Activated T-cell treated with anti-CD3 and anti-CD28 coated beads, Interleukin-2, amount 50 U/mL, for 48 hours (primary cell): ENCODE results near the gene DRC1.
"Not testable (repeated sequence)": the region's sequence is repeated elsewhere in the genome, so short reads cannot be mapped to it uniquely, and the experiment has no call there.

Source experiments
- DNase-seq, 2 experiments: peaks; one replicate each; pipeline ENCODE4 v3.0.0-alpha.2; 2020

The DRC1 gene

GRCh38 chr2:26401739-26402541 lies at the start of gene DRC1:
Gene DRC1 (plus strand): TSS chr2:26401920. CDS start chr2:26401990, 70 bp downstream.
- peak; percentile 46 to 58 for DNase-seq

- peak in 1 of 2 experiments; percentile 55 for DNase-seq
Measured at GRCh38 chr2:26352892-26353291, 48.8 kb upstream of the DRC1 start.

- DNase-seq = not testable (repeated sequence)
Measured at GRCh38 chr2:26354469-26354868, 47.3 kb upstream of the DRC1 start.

GRCh38 chr2:26355038-26355995 lies 46.4 kb upstream of the DRC1 start:
- no peak for DNase-seq

GRCh38 chr2:26356111-26356510 lies 45.6 kb upstream of the DRC1 start:
- DNase-seq = no peak

GRCh38 chr2:26356771-26357170 lies 44.9 kb upstream of the DRC1 start:
- DNase-seq = no peak

GRCh38 chr2:26359886-26360473 lies 41.7 kb upstream of the DRC1 start:
- DNase-seq = no peak

- no peak for DNase-seq
Measured at GRCh38 chr2:26363323-26363722, 38.4 kb upstream of the DRC1 start.

- DNase-seq = no peak
Measured at GRCh38 chr2:26363958-26364357, 37.8 kb upstream of the DRC1 start.

GRCh38 chr2:26364669-26365068 lies 37.1 kb upstream of the DRC1 start:
- no peak for DNase-seq

GRCh38 chr2:26366957-26367356 lies 34.8 kb upstream of the DRC1 start:
- DNase-seq = no peak

GRCh38 chr2:26369664-26370063 lies 32.1 kb upstream of the DRC1 start:
- DNase-seq = not testable (repeated sequence)

GRCh38 chr2:26370909-26371308 lies 30.8 kb upstream of the DRC1 start:
- DNase-seq = not testable (repeated sequence)

- no peak for DNase-seq
Measured at GRCh38 chr2:26376799-26377198, 24.9 kb upstream of the DRC1 start.

GRCh38 chr2:26380281-26380680 lies 21.4 kb upstream of the DRC1 start:
- no peak for DNase-seq

- DNase-seq = no peak
Measured at GRCh38 chr2:26382564-26382963, 19.2 kb upstream of the DRC1 start.

GRCh38 chr2:26384183-26384582 lies 17.5 kb upstream of the DRC1 start:
- no peak for DNase-seq

GRCh38 chr2:26384597-26384996 lies 17.1 kb upstream of the DRC1 start:
- DNase-seq = no peak

- DNase-seq = no peak
Measured at GRCh38 chr2:26387189-26387588, 14.5 kb upstream of the DRC1 start.

- no peak for DNase-seq
Measured at GRCh38 chr2:26394694-26395093, 7.0 kb upstream of the DRC1 start.

- DNase-seq = no peak
Measured at GRCh38 chr2:26395394-26395793, 6.3 kb upstream of the DRC1 start.

GRCh38 chr2:26396734-26397298 lies 4.9 kb upstream of the DRC1 start:
- peak; percentile 53 to 54 for DNase-seq

- no peak for DNase-seq
Measured at GRCh38 chr2:26399771-26400376, 1.8 kb upstream of the DRC1 start.
